AG09319 (cell line): Measurements from ENCODE around the gene ELP5.

Experiments
- DNase-seq: peaks from one replicate; pipeline ENCODE4 v3.0.0-alpha.2; 2010; ENCODE audit warnings: low read depth; ENCODE audit errors: extremely low read depth
- TF ChIP-seq, protein P1 (sequence below): IDR thresholded peaks from 2 replicates; pipeline ENCODE4 v1.5.1; 2011; ENCODE audit warnings: low read depth, mild to moderate bottlenecking, inconsistent platforms, low read length, moderate library complexity

ELP5 gene, protein sequence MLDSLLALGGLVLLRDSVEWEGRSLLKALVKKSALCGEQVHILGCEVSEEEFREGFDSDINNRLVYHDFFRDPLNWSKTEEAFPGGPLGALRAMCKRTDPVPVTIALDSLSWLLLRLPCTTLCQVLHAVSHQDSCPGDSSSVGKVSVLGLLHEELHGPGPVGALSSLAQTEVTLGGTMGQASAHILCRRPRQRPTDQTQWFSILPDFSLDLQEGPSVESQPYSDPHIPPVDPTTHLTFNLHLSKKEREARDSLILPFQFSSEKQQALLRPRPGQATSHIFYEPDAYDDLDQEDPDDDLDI

DNA sequence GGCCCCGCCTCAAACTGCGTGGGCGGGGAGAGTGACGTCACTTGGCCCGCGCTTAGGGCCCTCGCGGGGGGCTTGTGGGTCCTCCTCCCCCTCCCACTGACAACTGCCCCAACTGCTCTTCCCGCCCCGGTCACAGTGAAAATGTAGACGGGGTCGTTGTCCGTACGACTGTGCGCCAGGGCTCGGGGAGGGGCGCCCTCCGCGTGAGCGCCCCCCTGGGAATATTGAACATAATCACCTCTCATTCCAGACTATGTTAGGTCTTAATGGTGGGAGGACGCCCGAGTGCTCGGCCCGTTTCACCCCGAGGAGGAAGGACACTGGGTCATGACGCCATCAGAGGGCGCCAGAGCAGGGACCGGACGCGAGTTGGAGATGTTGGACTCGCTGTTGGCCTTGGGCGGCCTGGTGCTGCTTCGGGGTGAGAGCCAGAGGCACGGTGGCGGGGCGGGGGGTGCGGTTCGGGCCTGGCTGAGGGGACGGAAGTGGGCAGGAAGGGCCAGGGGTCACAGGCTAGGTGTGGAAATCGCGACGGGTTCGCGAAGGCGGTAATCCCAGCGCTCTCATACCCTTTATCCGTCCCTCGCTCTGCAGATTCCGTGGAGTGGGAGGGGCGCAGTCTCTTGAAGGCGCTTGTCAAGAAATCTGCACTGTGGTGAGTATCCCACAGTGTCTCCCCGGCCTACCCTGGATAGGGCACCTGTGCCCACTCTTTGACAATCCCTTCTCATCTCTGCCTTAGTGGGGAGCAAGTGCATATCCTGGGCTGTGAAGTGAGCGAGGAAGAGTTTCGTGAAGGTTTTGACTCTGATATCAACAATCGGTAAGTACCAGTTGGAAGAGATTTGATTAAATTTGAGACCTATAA, at the start of gene ELP5:
Gene ELP5, plus strand, starts transcription at position 40 of the 868 bp plus-strand sequence. Its CDS starts 336 bp downstream, at position 376.
- TF ChIP-seq, protein P1, sequence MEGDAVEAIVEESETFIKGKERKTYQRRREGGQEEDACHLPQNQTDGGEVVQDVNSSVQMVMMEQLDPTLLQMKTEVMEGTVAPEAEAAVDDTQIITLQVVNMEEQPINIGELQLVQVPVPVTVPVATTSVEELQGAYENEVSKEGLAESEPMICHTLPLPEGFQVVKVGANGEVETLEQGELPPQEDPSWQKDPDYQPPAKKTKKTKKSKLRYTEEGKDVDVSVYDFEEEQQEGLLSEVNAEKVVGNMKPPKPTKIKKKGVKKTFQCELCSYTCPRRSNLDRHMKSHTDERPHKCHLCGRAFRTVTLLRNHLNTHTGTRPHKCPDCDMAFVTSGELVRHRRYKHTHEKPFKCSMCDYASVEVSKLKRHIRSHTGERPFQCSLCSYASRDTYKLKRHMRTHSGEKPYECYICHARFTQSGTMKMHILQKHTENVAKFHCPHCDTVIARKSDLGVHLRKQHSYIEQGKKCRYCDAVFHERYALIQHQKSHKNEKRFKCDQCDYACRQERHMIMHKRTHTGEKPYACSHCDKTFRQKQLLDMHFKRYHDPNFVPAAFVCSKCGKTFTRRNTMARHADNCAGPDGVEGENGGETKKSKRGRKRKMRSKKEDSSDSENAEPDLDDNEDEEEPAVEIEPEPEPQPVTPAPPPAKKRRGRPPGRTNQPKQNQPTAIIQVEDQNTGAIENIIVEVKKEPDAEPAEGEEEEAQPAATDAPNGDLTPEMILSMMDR, result peak; percentile 19
- peak; percentile 84 for DNase-seq

DNA sequence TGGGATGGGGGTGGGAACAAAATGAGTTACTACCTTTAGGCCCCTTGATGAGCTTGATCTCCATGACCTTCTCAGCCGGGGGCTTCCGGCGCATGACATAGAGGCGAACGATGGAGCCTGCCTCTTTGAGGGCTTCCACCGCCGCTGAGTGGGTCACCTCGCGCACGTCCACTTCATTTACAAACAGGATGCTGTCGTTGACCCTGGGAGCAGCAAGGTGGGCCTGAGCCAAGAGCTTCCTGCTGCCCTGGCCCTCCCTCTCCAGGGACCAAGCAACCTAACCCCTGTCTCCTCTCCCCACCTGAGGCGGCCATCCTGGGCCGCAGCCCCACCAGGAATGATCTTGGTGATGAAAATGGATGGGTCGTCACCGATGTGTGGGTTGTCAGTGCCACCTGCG, 48.6 kb upstream of the ELP5 start:
- TF ChIP-seq, protein P1, result no peak

DNA sequence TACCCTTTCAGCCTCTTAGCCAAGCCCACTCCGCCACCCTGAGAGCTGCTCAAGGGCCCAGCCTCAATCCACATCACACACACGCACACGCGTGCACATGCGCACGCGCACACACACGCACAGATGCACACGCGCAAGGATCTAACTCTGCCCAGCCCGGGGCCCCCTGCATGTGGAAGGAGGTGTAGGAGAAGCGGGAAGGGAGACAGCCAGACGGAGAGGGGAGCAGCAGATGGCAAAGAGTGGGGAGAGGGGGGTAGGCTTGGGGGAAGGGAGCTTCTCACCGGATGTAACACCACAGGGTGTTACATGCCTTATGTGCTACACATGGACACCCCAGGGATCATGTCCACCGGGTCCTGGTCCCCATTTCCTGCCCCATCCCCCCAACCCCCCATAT, 47.7 kb upstream of the ELP5 start:
- DNase-seq, result no peak
- TF ChIP-seq, protein P1, result no peak

More for the DNA sequence above, 48.6 kb upstream of the ELP5 start:
- no peak for DNase-seq

DNA sequence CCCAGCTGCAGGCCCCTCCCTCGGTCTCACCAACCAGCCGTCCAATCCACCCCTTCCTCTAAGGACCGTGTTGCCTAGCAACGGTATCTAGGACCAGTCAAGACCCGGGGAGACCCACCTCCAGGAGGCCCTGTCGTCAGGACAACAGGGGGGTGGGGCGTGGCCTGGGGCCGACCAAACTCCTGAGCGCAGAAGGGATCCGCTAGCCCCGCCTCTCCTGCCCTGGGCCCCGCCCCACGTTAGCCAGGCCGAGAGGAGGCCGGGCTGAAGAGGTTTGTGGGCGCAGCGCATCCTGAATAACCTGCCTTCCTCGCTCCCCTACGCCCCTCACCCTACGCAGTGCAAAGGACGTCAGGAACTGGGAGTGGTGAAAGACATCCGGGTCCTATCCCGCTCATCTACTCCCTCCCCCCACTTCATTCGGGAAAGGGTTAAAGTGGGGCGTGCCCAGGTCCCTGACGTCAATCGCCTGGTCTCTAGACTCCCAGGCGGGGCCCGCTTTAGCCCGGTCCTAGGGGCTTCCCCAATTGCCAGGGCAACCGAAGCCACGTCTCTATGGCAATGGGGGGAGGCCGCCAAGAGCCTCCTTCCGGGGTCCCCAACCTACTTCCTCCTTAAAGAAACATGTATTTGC, 47.1 kb upstream of the ELP5 start:
- TF ChIP-seq, protein P1, result no peak
- DNase-seq, result no peak

DNA sequence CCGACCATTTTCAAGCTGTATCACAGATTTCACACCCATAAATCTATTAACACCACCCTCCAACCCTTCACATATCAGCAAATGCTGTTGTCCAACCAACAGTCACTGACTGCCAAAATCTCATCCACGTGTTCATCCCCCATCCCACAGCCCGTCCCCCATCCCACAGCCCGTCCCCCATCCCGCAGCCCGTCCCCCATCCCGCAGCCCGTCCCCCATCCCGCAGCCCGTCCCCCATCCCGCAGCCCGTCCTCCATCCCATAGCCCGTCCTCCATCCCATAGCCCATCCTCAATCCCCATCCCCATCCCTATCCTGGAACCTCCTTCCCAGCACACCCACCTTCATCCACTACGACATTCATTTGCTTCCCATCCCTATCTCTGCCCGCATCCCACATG, 46.5 kb upstream of the ELP5 start:
- TF ChIP-seq, protein P1, result no peak
- DNase-seq, result no peak

DNA sequence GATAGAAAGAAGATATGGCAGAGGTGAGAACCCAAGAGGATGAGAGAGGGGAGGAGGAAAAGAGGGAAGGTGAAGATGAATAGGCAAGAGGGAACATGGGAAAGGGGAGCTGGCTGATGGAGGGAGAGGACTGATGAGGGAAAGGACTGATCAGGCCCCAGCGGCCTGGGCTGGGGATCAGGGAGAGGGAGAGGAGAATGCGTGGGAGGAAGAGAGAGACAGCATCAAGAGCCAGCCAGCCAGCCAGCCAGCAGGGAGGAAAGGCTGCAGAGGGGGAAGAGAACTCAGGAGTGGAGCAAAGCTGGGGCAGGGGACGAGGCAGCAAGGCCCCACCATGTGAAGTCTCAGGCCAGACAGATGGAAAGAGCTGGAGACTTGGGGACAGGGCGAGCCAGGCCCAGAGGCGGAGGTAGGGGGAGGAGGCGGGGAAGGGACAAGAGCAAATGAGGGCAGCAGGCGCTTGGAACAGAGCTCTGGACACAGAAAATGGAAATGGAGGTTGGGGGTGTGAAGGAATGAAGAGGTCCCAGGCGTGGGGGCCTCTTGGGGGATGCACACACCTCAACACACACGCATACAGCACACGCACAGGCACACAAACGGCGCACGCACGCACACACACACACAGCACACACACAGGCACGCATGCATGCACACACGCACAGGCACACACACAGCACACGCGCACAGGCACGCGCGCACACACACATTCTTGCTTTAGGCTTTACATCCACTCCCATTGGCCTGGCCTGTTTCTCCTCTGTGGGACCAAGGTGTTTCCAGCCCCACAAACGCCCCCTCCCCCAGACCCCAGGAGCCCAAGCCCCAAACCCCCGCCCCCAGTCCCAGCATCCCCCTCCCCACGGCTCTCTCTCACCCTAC, 44.7 kb upstream of the ELP5 start:
- no peak for DNase-seq

More for the DNA sequence above, 44.7 kb upstream of the ELP5 start:
- TF ChIP-seq, protein P1, result no peak
